Neural progenitor cell (in vitro differentiated cells): Measurements from ENCODE around the gene KRTAP12-2. TPM values are rescaled to one million over a fixed set of nuclear protein-coding genes. Genes with fewer than 3 reads are reported as not detected.

Source experiments
- DNase-seq: peaks from one replicate; pipeline ENCODE4 v3.0.0-alpha.2; 2016; ENCODE audit warnings: low spot score
- H2AFZ ChIP-seq: fragments of 200-600 bp; sonication (generic); replicated peaks from 2 replicates; pipeline ENCODE4 v1.6.1; 2016; ENCODE audit warnings: antibody characterized with exemption
- H3F3A ChIP-seq: fragments of 200-600 bp; sonication (generic); 2 replicates; pipeline ENCODE4 v1.6.1; 2016; ENCODE audit warnings: antibody characterized with exemption, low read depth
- H3K27ac ChIP-seq: fragments of 200-600 bp; sonication (generic); 2 replicates; pipeline ENCODE4 v1.5.1; 2016; ENCODE audit warnings: mild to moderate bottlenecking
- H3K27me3 ChIP-seq: fragments of 200-600 bp; sonication (generic); 2 replicates; pipeline ENCODE4 v1.6.1; 2016; ENCODE audit warnings: mild to moderate bottlenecking, moderate library complexity
- H3K36me3 ChIP-seq: fragments of 200-600 bp; sonication (generic); 2 replicates; pipeline ENCODE4 v1.5.1; 2016
- H3K4me1 ChIP-seq: fragments of 200-600 bp; sonication (generic); 2 replicates; pipeline ENCODE4 v1.6.1; 2016; ENCODE audit warnings: mixed run types
- H3K4me2 ChIP-seq: fragments of 200-600 bp; sonication (generic); 2 replicates; pipeline ENCODE4 v1.6.1; 2016
- H3K4me3 ChIP-seq: fragments of 200-600 bp; sonication (generic); 2 replicates; pipeline ENCODE4 v1.5.1; 2016
- H3K79me2 ChIP-seq: fragments of 200-600 bp; sonication (generic); 2 replicates; pipeline ENCODE4 v1.6.1; 2016; ENCODE audit warnings: low read depth
- H3K9ac ChIP-seq: fragments of 200-600 bp; sonication (generic); 2 replicates; pipeline ENCODE4 v1.6.1; 2016
- H3K9me3 ChIP-seq: fragments of 200-600 bp; sonication (generic); 2 replicates; pipeline ENCODE4 v1.5.1; 2016; ENCODE audit warnings: low read depth
- H4K20me1 ChIP-seq: fragments of 200-600 bp; sonication (generic); 2 replicates; pipeline ENCODE4 v1.6.1; 2016; ENCODE audit warnings: low read depth
- H3K27ac Mint-ChIP-seq: 3 replicates; pipeline ENCODE4 v1.8.0; 2021; ENCODE audit warnings: mixed read lengths
- H3K27me3 Mint-ChIP-seq: 2 replicates; pipeline ENCODE4 v1.8.0; 2022; ENCODE audit warnings: low read depth, mild to moderate bottlenecking, inconsistent platforms, moderate library complexity, mixed read lengths; ENCODE audit not compliant: insufficient read depth
- H3K36me3 Mint-ChIP-seq: 3 replicates; pipeline ENCODE4 v1.8.0; 2021; ENCODE audit warnings: mixed read lengths
- H3K4me1 Mint-ChIP-seq: 3 replicates; pipeline ENCODE4 v1.8.0; 2021; ENCODE audit warnings: mixed read lengths
- H3K4me3 Mint-ChIP-seq: 3 replicates; pipeline ENCODE4 v1.8.0; 2021; ENCODE audit warnings: mild to moderate bottlenecking, moderate library complexity, mixed read lengths
- H3K9me3 Mint-ChIP-seq: 3 replicates; pipeline ENCODE4 v1.8.0; 2020; ENCODE audit warnings: mixed read lengths
- CTCF ChIP-seq: fragments of 200-600 bp; sonication (generic); IDR thresholded peaks from 2 replicates; pipeline ENCODE4 v1.5.1; 2017; ENCODE audit warnings: antibody characterized with exemption, mild to moderate bottlenecking
- EZH2 ChIP-seq: fragments of 200-600 bp; sonication (generic); IDR thresholded peaks from 2 replicates; pipeline ENCODE4 v1.6.1; 2017; ENCODE audit warnings: antibody characterized with exemption, mild to moderate bottlenecking, moderate library complexity
- EZH2phosphoT487 ChIP-seq: fragments of 200-600 bp; sonication (generic); IDR thresholded peaks from 2 replicates; pipeline ENCODE4 v1.6.1; 2017; ENCODE audit warnings: antibody characterized with exemption
- total RNA-seq: library from RNA; depleted of rRNA; stranded (reverse); fragments of >200 nt; gene quantifications from 2 replicates; pipeline ENCODE4 v1.2.3, GENCODE V29; 2015; ENCODE audit warnings: low replicate concordance

The KRTAP12-2 gene
- total RNA-seq, 1 donor from 2014 or later: not detected

- TF ChIP-seq EZH2: no peak
- no peaks in the 10 kb centered on the region for H3K4me1 Mint-ChIP-seq
- H3K27me3 Mint-ChIP-seq: peaks cover 5% of the 10 kb centered on the region
- H3K4me3 ChIP-seq: no peak within 1 kb of the TSS
- no peak within 1 kb of the TSS for H3K4me2 ChIP-seq
- H3K27ac ChIP-seq: no peak within 1 kb of the TSS
- no peak within 1 kb of the TSS for H3K9ac ChIP-seq
- H3K27ac Mint-ChIP-seq: no peak within 1 kb of the TSS
- H3K27me3 ChIP-seq: no peaks in the 10 kb centered on the region
- no peaks in the 10 kb centered on the region for H3K36me3 Mint-ChIP-seq
- H3K36me3 ChIP-seq: no peaks in the 10 kb centered on the region
- no peaks in the 10 kb centered on the region for H4K20me1 ChIP-seq
- H3F3A ChIP-seq: no peaks in the 10 kb centered on the region
- peak within 1 kb of the TSS; percentile 70 for H2AFZ ChIP-seq
- H3K9me3 ChIP-seq: no peaks in the 10 kb centered on the region
- H3K4me1 ChIP-seq: no peaks in the 10 kb centered on the region
- no peak for DNase-seq
- H3K9me3 Mint-ChIP-seq: peaks cover 26% of the 10 kb centered on the region
- H3K79me2 ChIP-seq: no peaks in the 10 kb centered on the region
- no peak within 1 kb of the TSS for H3K4me3 Mint-ChIP-seq
Measured at GRCh38 chr21:44657635-44658540, 8.8 kb downstream of the KRTAP12-2 start, which contains the start of gene KRTAP12-3. KRTAP12-3 (plus strand) TSS chr21:44657932; CDS start chr21:44657980, 48 bp downstream.

- Histone ChIP-seq H3F3A (no peaks in the 10 kb centered on the region), H3K4me3 (no peak overlapping the region), H3K79me2 (no peaks in the 10 kb centered on the region), H3K4me1 (no peaks in the 10 kb centered on the region), H3K27me3 (no peaks in the 10 kb centered on the region), H3K36me3 (no peaks in the 10 kb centered on the region), H3K4me2 (no peak overlapping the region), H2AFZ (no peak overlapping the region), H3K9me3 (no peaks in the 10 kb centered on the region), H3K9ac (no peak overlapping the region), H4K20me1 (no peaks in the 10 kb centered on the region), H3K27ac (no peak overlapping the region)
- Mint-ChIP-seq H3K36me3 (no peaks in the 10 kb centered on the region), H3K9me3 (peaks cover 29% of the 10 kb centered on the region), H3K27ac (no peak overlapping the region), H3K4me3 (no peak overlapping the region), H3K27me3 (peaks cover 7% of the 10 kb centered on the region), H3K4me1 (no peaks in the 10 kb centered on the region)
- DNase-seq: no peak
- no peak for TF ChIP-seq EZH2phosphoT487
- no peak for TF ChIP-seq CTCF
- no peak for TF ChIP-seq EZH2
Measured at GRCh38 chr21:44656868-44657267, 9.9 kb downstream of the KRTAP12-2 start.

GRCh38 chr21:44654576-44655175 is 12.1 kb downstream of the KRTAP12-2 start, which contains the start of gene KRTAP12-4:
KRTAP12-4 (minus strand) TSS chr21:44654659; CDS start chr21:44654614, 45 bp downstream.
- TF ChIP-seq EZH2phosphoT487: no peak
- no peak for TF ChIP-seq CTCF
- TF ChIP-seq EZH2: no peak
- no peak within 1 kb of the TSS for H3K4me3 ChIP-seq
- no peaks in the 10 kb centered on the region for H3K79me2 ChIP-seq
- H3K9me3 Mint-ChIP-seq: peaks cover 26% of the 10 kb centered on the region
- peaks cover 4% of the 10 kb centered on the region for H3K36me3 Mint-ChIP-seq
- no peaks in the 10 kb centered on the region for H4K20me1 ChIP-seq
- no peak within 1 kb of the TSS for H3K27ac ChIP-seq
- H3K4me2 ChIP-seq: no peak within 1 kb of the TSS
- H3K9ac ChIP-seq: no peak within 1 kb of the TSS
- H3K4me1 ChIP-seq: no peaks in the 10 kb centered on the region
- no peak within 1 kb of the TSS for H3K27ac Mint-ChIP-seq
- no peak within 1 kb of the TSS for H2AFZ ChIP-seq
- no peaks in the 10 kb centered on the region for H3K9me3 ChIP-seq
- H3K27me3 ChIP-seq: no peaks in the 10 kb centered on the region
- H3K4me1 Mint-ChIP-seq: no peaks in the 10 kb centered on the region
- no peak for DNase-seq
- no peak within 1 kb of the TSS for H3K4me3 Mint-ChIP-seq
- no peaks in the 10 kb centered on the region for H3K36me3 ChIP-seq
- no peaks in the 10 kb centered on the region for H3F3A ChIP-seq
- H3K27me3 Mint-ChIP-seq: peaks cover 7% of the 10 kb centered on the region
